Kidney (tissue), 14 donors: ENCODE data around the gene DISC1. TPM values are rescaled to one million over a fixed set of nuclear protein-coding genes. Genes with fewer than 3 reads are reported as not detected.
A peak's percentile ranks its signal among the peaks of the same experiment; 100 is the strongest.

Experiments
- DNase-seq, 5 donors: peaks; one replicate each; pipeline ENCODE4 v3.0.0-alpha.2; 2013 to 2020
- FAIRE-seq: peaks from 2 replicates; lab custom pipeline; 2012; peaks lifted over from hg19 to GRCh38; lab: Jason Lieb, UNC
- H3K27ac ChIP-seq, 2 donors: one replicate each; pipeline ENCODE4 v1.7.0; 2013; ENCODE audit warnings: low read depth in 2 of 2, low read length in 2 of 2, inconsistent platforms in 1 of 2
- H3K27me3 ChIP-seq: one replicate; pipeline ENCODE4 v1.7.1; 2013; ENCODE audit warnings: low read length, inconsistent platforms; ENCODE audit not compliant: control insufficient read depth, insufficient read depth
- H3K36me3 ChIP-seq, 3 donors: one replicate each; pipeline versions ENCODE4 v1.7.0 to v1.7.1; 2013; ENCODE audit warnings: low read length in 3 of 3, control low read depth in 1 of 3, inconsistent platforms in 1 of 3; ENCODE audit not compliant: insufficient read depth in 3 of 3, control insufficient read depth in 2 of 3
- H3K4me1 ChIP-seq, 3 donors: one replicate each; pipeline versions ENCODE4 v1.7.0 to v1.7.1; 2013; ENCODE audit warnings: low read length in 3 of 3, inconsistent platforms in 1 of 3, low read depth in 1 of 3; ENCODE audit not compliant: control insufficient read depth in 2 of 3, insufficient read depth in 2 of 3
- H3K4me3 ChIP-seq, 3 donors: one replicate each; pipeline versions ENCODE4 v1.7.0 to v1.8.1; 2013; ENCODE audit warnings: low read length in 3 of 3, control low read depth in 1 of 3, inconsistent platforms in 1 of 3
- H3K9ac ChIP-seq, 3 donors: one replicate each; pipeline versions ENCODE4 v1.7.0 to v1.7.1; 2013; ENCODE audit warnings: low read length in 3 of 3, control low read depth in 1 of 3, inconsistent platforms in 1 of 3
- H3K9me3 ChIP-seq, 3 donors: one replicate each; pipeline versions ENCODE4 v1.7.0 to v1.7.1; 2013; ENCODE audit warnings: low read length in 3 of 3, control low read depth in 1 of 3, inconsistent platforms in 1 of 3; ENCODE audit not compliant: control insufficient read depth in 2 of 3, insufficient read depth in 1 of 3
- intact Hi-C: fragments of 100-400 bp; cut with DNase I; formaldehyde crosslinking; loops from one replicate; pipeline ENCODE4 v1.11.1; 2022
- polyA plus RNA-seq: library from polyadenylated mRNA; stranded (reverse); fragments of 350-450 nt; fragmentation: Illumina TruSeq; extraction: RNeasy Lipid Tissue Mini Kit (QIAGEN cat#74804); gene quantifications from one replicate; pipeline ENCODE4 v1.2.3, GENCODE V29; 2014; ENCODE audit warnings: low read depth, low replicate concordance; ENCODE audit not compliant: insufficient read depth
- total RNA-seq: library from RNA; stranded (reverse); fragmentation: NEBNext Ultra II Directional; extraction: Animal tissue kit (Norgen Biotek cat#: 25700); gene quantifications from one replicate; pipeline ENCODE4 v1.2.1, GENCODE V29; 2021
- TF ChIP-seq, protein P1 (sequence below): IDR thresholded peaks from 3 replicates; pipeline ENCODE4 v1.5.1; 2012; ENCODE audit warnings: mild to moderate bottlenecking, moderate library complexity, borderline replicate concordance; ENCODE audit not compliant: insufficient read depth; ENCODE audit errors: extremely low read depth
- donor health status: control.
- donor health status: control.
- donor health status: control.
- donor health status: control.
- donor health status: control.
- donor health status: DM: yes; HTN: yes; CAD: no.
- donor health status: Normal renal cell carcinoma (clear cell type).

The DISC1 gene
- total and polyA plus RNA-seq, 2 donors from 2014 or later = 0.80 to 15.9 TPM

DNA sequence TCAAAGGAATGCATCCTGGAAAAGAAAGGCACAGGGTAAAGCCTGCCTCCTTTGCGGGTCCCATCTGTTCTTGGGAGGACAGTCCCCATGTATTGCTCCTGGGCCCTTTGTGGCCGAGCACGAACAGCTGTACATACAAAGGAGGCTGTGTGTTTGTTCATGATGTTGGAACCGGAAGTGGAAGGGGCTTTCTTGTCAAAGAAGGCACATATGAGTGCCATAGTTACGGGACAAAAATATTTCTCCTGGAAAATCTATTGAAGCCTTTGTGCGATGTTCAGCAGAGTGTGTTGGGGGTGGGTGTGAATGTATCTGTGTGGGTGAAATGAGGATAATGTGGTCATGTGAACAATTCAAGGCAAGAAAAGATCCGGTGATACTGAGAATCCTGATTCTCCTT, 297.6 kb downstream of the DISC1 start:
- FAIRE-seq (no peak), DNase-seq (peak in 2 of 5 donors; percentile 37 to 70)
- Histone ChIP-seq H3K36me3 (no peaks in the 10 kb centered on the region), H3K27ac (no peak overlapping the region), H3K4me3 (no peak overlapping the region), H3K9me3 (no peaks in the 10 kb centered on the region), H3K27me3 (no peaks in the 10 kb centered on the region), H3K4me1 (peaks cover 0 to 3% (median 0%) of the 10 kb centered on the region in 3 donors), H3K9ac (no peak overlapping the region)
- intact Hi-C loops = no loop called here
- TF ChIP-seq, protein P1, sequence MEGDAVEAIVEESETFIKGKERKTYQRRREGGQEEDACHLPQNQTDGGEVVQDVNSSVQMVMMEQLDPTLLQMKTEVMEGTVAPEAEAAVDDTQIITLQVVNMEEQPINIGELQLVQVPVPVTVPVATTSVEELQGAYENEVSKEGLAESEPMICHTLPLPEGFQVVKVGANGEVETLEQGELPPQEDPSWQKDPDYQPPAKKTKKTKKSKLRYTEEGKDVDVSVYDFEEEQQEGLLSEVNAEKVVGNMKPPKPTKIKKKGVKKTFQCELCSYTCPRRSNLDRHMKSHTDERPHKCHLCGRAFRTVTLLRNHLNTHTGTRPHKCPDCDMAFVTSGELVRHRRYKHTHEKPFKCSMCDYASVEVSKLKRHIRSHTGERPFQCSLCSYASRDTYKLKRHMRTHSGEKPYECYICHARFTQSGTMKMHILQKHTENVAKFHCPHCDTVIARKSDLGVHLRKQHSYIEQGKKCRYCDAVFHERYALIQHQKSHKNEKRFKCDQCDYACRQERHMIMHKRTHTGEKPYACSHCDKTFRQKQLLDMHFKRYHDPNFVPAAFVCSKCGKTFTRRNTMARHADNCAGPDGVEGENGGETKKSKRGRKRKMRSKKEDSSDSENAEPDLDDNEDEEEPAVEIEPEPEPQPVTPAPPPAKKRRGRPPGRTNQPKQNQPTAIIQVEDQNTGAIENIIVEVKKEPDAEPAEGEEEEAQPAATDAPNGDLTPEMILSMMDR = no peak

DNA sequence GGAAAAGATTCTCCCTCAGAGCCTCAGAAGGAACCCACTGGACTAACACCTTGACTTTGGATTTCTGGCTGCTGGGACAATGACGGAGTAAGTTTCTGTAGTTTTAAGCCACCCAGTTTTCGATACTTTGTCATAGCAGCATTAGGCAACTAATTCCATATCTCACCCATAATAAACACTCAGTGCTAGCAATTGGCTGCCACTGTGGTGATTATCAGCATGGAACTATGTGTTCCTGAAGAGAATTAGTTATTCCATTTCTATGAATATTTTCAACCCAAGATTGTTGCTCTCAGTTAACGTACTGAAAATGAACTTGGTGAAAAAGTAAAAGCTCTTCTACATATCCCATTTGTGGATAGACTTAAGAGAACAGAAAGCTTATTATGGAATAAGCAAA, 299.3 kb downstream of the DISC1 start:
- H3K9ac ChIP-seq = no peak overlapping the region
- intact Hi-C loops = no loop called here
- H3K4me1 ChIP-seq = no peaks in the 10 kb centered on the region
- H3K27me3 ChIP-seq = no peaks in the 10 kb centered on the region
- FAIRE-seq (no peak), DNase-seq (no peak)
- no peaks in the 10 kb centered on the region for H3K36me3 ChIP-seq
- no peak overlapping the region for H3K4me3 ChIP-seq
- no peaks in the 10 kb centered on the region for H3K9me3 ChIP-seq
- TF ChIP-seq, protein P1 = no peak
- no peak overlapping the region for H3K27ac ChIP-seq

DNA sequence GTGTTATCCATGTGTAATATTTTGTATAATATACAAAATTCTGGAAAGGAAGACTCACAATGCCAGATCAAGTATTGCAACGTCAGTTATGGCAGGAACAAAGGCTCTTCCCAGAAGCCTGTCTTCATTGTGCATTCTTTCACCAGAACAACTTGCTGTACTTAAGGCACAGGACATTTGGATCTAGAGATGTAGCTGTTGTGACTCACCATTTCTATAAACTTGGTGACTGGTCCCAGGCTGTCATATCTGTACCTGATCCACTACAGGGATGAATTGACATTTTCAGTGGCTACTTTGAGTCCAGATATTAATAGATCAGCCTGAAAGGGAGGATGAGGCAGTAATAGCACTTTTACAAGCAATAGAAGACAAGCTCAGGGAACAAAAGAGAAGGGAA, 299.8 kb downstream of the DISC1 start:
- no peaks in the 10 kb centered on the region for H3K27me3 ChIP-seq
- DNase-seq (no peak), FAIRE-seq (no peak)
- H3K4me3 ChIP-seq = no peak overlapping the region
- no peak overlapping the region for H3K27ac ChIP-seq
- H3K9me3 ChIP-seq = no peaks in the 10 kb centered on the region
- intact Hi-C loops = no loop called here
- no peak overlapping the region for H3K9ac ChIP-seq
- H3K36me3 ChIP-seq = no peaks in the 10 kb centered on the region
- H3K4me1 ChIP-seq = no peaks in the 10 kb centered on the region
- TF ChIP-seq, protein P1 = no peak

DNA sequence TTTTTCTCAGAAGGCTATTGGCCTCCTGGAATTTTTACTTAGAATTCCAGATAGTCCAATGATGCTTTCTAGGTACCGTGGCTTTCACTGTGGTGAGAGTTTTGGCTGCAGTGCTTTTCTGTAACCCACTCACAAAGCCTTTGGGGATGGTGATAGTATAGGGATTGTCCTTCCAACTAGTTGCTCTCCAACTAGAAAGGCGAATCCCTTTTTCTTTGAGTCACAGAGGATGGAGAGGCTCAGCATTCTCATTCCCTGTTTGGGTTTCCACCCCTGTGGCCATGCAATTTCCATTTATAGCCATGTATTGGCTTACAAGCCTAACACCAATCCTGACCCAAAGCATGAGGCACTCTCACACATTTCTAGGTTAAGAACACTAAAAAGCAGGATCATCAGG, 300.3 kb downstream of the DISC1 start:
- FAIRE-seq = no peak
- Histone ChIP-seq H3K9ac (no peak overlapping the region), H3K27ac (no peak overlapping the region), H3K36me3 (no peaks in the 10 kb centered on the region), H3K27me3 (no peaks in the 10 kb centered on the region), H3K9me3 (peaks cover 0 to 2% (median 1%) of the 10 kb centered on the region in 3 donors), H3K4me1 (no peaks in the 10 kb centered on the region), H3K4me3 (no peak overlapping the region)
- intact Hi-C loops = no loop called here
- DNase-seq = no peak
- TF ChIP-seq, protein P1 = no peak
